Right ventricle myocardium inferior (tissue), 1 donor: ENCODE data around the gene C11orf58. TPM values are rescaled to one million over a fixed set of nuclear protein-coding genes. Genes with fewer than 3 reads are reported as not detected.
A peak's percentile ranks its signal among the peaks of the same experiment; 100 is the strongest.

Experiments
- ATAC-seq: fragments of 200-7000 bp; cut with Tn5 transposase; one replicate; pipeline ENCODE4 v1.9.1; 2020; ENCODE audit warnings: mild to moderate bottlenecking, moderate library complexity
- DNase-seq: peaks from one replicate; pipeline ENCODE4 v3.0.0; 2021; ENCODE audit errors: missing footprints
- intact Hi-C: fragments of 100-400 bp; cut with DNase I; formaldehyde crosslinking; loops from one replicate; pipeline ENCODE4 v1.11.0; 2022
- long read RNA-seq: library from polyadenylated mRNA; unstranded; transcript quantifications from one replicate; pipeline ENCODE4 v2.0.0, GENCODE V29; 2021
- total RNA-seq: library from RNA; stranded (reverse); fragmentation: NEBNext Ultra II Directional; extraction: Animal tissue kit (Norgen Biotek cat#: 25700); gene quantifications from one replicate; pipeline ENCODE4 v1.2.1, GENCODE V29; 2021
- donor health status: DM: no; HTN: yes; CAD: no; lungs with severe emphysema.

Gene C11orf58
- 102 TPM for total RNA-seq
- long read RNA-seq, transcript C11orf58-201 (5 exons, 2,049 nt) = major isoform, 59 of 63 reads
- long read RNA-seq, partial matches to known transcripts = 0 of 63 reads
- long read RNA-seq, other reads (novel, unspliced or antisense) = 4 of 63 reads

DNA sequence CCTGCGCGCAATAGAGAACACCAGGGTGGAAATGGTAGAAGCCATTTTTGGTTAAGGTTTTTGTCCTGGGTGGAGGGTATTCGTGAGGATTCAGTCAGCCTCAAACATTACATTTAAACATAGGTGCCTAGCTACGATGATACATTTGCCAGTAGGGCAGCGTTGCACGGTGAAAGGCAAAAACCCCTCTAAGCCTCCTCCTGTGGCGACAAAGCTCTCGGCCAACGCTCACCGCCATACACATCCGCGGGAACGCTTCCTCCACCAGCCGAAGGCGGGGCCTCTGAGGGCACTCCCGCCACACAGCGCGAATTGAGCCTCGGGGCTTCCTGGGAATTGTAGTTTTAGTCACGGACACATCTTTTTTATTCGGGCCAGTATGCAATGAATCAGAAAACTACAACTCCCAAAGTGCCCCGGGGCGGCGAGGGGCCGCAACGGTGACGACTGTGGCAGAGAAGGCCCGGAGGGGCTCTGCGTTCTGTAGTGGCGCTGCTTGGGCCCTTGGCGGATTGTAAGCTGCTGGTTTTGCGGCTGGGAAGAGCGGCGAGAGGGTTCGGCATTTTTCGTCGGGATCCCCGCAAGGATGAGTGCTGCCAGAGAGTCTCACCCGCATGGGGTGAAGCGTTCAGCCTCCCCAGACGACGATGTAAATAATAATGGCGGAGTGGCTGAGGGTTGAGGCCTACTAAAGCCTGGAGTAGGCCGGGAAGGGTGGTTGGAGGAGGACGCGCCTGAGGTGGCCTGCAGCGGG is at the start of gene C11orf58:
C11orf58 (plus strand) TSS at position 455 of the 754 bp plus-strand sequence; CDS start at position 587, 132 bp downstream.
- intact Hi-C loops = loop anchor here (5.0 to 10.0 kb wide), 3 partner anchors 754 to 1134 kb away; no protein-coding TSS in a partner anchor
- DNase-seq (peak; percentile 96), ATAC-seq (peak; percentile 98)

DNA sequence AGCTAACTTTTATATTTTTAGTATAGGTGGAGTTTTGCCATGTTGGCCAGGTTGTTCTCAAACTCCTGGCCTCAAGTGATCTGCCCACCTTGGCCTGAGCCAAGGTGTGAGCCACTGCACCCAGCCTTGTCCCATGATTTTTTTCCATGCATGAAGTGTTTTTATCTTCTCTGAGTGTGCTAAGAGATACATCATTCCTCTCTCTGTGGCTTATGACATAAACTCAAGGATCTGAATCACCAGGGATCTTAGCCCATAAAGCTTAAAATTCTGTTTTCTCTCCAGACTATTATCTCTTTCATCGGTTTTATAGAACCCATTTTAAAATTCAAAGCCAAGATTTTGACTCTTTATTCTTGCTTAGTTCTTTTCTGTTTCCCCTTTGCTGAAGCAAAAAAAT is 48.4 kb upstream of the C11orf58 start:
- no peak for DNase-seq
- intact Hi-C loops = no loop called here
- no peak for ATAC-seq

DNA sequence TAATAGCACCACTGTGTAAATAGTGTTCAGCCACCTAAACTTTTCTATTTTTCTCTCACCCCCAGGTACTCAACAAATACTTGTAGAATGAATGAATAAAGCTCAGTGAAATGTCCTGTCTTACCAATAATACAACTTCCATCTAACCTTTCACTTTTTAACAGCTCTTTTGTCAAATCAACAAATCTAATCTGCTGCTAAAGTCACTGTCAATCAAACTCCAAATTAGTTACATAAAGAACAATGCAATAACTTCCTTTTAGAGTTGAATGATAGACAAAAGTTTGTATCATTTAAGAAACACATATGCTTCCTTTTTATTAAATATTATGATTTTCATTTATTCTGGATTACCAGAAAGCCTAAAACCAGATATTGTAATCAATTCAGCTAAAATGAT is 34.7 kb upstream of the C11orf58 start:
- intact Hi-C loops = no loop called here
- DNase-seq (no peak), ATAC-seq (no peak)

- DNase-seq = no peak
- ATAC-seq = no peak
- intact Hi-C loops = no loop called here
Measured at GRCh38 chr11:16713594-16713993, 24.9 kb upstream of the C11orf58 start.

GRCh38 chr11:16722581-16723344 is 15.7 kb upstream of the C11orf58 start:
- DNase-seq (no peak), ATAC-seq (no peak)
- intact Hi-C loops = no loop called here

DNA sequence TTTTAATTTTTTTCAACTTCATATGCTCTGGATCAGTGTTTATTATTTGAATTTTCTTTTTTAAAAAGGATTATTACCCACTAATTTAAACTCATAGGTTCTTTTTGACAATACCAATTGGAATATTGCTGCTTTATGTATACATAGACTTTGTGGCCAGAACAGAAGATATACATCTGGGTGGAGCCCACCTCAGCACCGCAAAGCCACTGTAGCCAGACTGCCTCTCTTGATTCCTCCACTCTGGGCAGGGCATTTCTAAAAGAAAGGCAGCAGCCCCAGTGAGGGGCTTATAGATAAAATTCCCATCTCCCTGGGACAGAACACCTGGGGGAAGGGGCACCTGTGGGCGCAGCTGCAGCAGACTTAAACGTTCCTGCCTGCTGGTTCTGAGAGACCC is 10.6 kb upstream of the C11orf58 start:
- intact Hi-C loops = no loop called here
- no peak for ATAC-seq
- no peak for DNase-seq

DNA sequence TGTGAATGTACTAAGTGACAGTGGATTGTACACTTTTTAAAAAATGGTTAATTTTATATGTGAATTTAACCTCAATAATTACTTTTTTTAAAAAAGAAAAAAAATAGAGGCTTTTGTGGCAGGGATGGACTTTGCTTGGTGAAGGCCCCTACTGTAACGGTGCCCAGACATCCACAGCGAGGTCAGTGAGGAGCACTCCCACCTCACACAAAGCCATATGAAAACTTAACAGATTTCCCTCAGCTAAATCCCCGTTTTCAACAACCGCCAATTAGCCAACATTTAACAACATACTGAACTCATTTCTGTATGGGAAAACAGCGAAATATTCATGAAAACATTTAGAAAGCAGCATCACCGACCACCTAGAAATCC is 642 bp upstream of the C11orf58 start:
- no peak for DNase-seq
- intact Hi-C loops = loop anchor here (5.0 to 10.0 kb wide), 3 partner anchors 753 to 1133 kb away; no protein-coding TSS in a partner anchor
- ATAC-seq = peak; percentile 3

DNA sequence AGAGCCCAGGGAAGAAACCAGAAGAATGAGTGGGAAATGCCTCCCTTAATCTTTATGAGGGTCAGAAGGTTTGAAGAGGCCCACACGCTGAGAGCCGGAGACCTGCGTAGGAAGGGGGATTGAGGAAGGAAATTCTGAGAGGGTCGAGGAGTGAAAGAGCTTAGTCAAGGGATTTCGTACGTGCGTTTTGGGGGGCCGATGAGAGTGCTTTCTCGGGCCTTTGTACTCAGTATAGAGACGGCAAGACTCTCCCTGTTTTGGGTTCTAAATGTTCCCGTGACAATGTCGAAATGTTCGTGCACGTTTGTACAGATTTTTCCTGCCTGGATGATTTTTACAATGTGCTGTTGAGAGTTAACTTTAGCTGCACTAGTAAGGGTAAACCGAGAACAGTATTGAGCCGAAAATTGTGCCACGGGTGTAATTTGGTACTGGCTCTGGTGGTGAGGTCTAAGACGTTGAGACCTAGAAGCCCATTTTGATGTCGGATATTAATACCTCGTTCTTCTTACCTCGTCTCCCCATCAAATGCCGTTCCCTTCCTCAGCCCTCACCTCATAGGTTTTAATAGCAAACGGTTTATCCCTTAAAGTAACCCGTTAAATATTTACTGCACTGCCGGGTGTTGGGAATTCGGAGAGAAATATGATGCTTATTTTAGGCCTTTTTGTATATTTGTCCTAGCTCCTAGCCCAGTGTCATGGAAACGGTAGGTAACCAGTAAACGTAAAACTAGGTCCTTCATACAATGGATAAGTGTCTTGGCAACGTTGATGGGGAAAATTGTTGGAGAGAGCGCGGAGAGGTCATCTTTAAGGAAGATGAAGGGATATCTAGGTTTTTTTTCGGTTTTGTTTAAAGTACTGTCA is 734 bp downstream of the C11orf58 start:
- intact Hi-C loops = loop anchor here (5.0 to 10.0 kb wide), 3 partner anchors 754 to 1134 kb away; no protein-coding TSS in a partner anchor
- ATAC-seq (no peak), DNase-seq (no peak)

- intact Hi-C loops = no loop called here
- ATAC-seq (no peak), DNase-seq (no peak)
Measured at GRCh38 chr11:16741473-16741872, 3.0 kb downstream of the C11orf58 start.

DNA sequence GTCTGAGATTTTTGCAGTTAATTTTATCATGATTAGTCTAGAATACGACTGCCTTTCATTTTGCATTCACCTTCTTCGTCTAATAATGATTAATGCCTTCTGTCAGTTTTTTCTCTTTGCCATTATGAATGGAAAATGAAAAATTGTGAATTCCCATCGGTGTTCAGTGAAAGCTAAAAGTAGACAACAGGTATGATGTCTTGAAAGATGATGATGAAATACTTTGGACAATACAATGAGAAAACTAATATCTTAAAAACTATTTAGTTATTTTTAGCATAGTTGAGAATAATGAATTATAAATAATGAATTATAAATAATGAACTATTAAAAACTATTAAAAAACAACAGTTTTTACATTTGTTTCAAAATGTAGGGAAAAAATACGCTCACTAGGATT is 5.0 kb downstream of the C11orf58 start:
- DNase-seq (no peak), ATAC-seq (no peak)
- intact Hi-C loops = no loop called here

DNA sequence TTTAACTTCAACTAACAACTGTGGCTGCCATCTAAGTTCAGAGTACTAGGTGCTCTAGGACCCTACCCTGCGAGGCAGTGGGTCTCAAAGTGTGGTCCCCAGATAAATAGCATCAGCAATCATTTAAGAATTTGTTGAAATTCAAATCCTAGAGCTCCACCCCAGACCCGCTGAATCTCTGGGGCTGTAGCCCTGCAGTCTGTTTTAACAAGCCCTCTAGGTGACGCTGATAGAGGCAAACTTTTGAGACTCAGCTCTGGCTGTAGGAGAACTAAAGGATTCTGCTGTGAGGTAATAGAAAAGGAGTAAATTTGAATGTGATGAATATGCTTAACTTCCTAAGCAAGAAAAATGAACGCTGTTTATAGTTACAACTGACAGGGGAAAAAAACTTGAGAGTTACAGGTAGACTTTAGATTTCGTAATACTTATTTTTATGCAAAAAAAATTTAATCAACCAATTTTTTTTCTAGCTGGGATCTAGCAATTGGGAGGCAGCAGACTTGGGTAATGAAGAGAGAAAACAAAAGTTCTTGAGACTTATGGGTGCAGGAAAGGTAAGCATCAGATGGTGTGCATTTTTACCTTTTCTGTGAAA is 5.8 kb downstream of the C11orf58 start:
- ATAC-seq = no peak
- intact Hi-C loops = no loop called here

DNA sequence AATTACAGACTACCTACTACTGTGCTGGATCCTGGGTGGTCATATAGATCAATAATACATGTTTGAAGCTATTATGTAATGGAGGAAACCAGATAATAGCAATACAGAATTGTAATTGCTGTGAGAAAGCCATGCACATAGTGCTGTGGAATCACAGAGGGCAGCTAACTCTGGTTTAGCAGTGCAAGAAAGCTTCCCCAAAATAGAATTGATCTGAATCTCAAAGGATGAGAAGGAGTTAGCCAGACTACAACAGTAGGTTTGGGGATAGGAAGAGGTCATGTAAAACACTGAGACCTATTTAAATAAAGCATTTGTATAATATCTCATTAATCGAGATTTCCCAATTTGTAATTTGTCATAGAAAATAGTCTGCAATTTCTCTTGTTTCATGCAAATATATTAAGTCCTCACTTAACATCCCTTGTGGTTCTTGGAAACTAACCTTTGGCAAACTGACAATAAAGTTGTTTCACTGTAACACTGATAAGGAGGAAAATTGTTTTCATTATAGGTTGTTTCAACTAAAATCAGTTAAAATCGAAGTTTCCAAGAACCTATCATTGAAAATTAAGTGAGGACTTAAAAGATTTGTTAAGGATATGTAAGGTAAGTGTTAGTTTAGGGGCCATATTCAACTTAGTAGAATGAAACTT is 7.6 kb downstream of the C11orf58 start:
- intact Hi-C loops = no loop called here
- DNase-seq (no peak), ATAC-seq (no peak)

More for the DNA sequence above, 5.8 kb downstream of the C11orf58 start:
- no peak for DNase-seq

DNA sequence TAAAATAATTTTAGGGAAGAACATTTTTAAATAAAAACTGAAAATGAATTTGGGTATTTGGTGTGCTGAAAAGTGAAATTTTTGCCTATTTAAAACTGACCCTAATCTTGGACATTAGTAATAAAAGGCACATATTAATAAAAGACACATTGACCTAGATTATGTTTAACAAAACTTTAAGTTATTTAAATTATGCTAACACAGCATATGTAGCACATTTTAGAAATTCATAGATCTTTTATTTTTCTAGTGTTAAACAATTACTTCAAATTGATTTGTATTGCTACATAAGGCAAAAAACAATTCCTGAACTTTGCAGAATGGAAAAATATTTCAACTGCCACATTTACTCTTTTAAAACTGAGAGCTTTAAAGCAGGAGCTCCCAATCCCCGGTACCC is 10.6 kb downstream of the C11orf58 start:
- no peak for DNase-seq
- intact Hi-C loops = no loop called here
- ATAC-seq = no peak

- ATAC-seq = no peak
- DNase-seq = no peak
- intact Hi-C loops = no loop called here
Measured at GRCh38 chr11:16749666-16750065, 11.2 kb downstream of the C11orf58 start.

DNA sequence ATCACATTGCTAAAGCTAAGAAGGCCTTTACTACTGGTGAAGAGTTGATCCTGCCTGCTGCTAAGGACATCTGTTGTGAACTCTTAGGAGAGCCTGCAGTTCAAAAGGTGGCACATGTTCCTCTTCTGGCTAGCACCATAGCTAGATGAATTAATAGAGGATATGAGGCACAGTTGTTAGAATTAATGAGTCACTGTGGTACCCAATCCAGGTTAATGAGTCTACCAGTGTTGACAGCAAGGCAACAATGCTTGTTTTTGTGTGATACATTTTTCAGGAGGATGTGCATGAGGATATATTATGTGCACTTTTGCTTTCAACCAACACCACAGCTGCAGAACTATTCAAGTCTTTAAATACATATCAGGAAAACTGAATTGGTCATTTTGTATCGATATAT is 12.0 kb downstream of the C11orf58 start:
- intact Hi-C loops = no loop called here

GRCh38 chr11:16758382-16759024 is 20.1 kb downstream of the C11orf58 start:
- intact Hi-C loops = no loop called here
- ATAC-seq = no peak
- DNase-seq = no peak

More for the DNA sequence above, 12.0 kb downstream of the C11orf58 start:
- ATAC-seq (no peak), DNase-seq (no peak)

DNA sequence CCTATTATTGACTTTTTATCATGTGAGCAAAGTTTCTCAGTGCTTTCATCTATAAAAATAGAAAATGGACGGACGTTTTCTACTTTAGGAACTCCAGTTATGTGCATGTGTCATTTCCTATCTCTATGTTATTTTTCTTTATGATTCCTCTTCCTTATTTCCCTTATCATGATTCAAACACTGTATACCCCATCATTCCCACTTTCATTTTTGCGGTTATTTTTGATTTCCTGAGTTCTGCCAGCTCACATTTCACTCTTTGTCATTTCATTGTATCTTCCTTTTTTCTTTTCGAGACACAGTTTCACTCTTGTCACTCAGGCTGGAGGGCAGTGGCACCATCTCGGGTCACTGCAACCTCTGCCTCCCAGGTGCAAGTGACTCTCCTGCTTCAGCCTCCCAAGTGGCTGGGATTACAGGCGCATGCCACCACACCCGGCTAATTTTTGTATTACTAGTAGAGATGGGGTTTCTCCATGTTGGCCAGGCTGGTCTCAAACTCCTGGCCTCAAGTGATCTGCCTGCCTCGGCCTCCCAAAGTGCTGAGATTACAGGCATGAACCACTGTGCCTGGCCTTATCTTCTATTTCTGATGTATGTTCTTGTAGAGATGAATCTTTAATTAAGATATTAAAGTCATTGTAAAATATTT is 21.5 kb downstream of the C11orf58 start:
- intact Hi-C loops = no loop called here
- no peak for ATAC-seq
- DNase-seq = no peak
